Activated CD8-positive, alpha-beta memory T cell treated with anti-CD3 and anti-CD28 coated beads for 4 hours (primary cell): ENCODE data around the gene ANKRD42.

Experiments
- DNase-seq, 2 donors: peaks; one replicate each; pipeline ENCODE4 v3.0.0-alpha.2; 2020; ENCODE audit warnings: low read depth in 2 of 2

ANKRD42 gene

GRCh38 chr11:83193315-83194280, at the start of gene ANKRD42:
TSS of gene ANKRD42 (plus strand) at chr11:83193712. CDS start at chr11:83194671, 959 bp downstream.
- peak; percentile 73 for DNase-seq

DNA sequence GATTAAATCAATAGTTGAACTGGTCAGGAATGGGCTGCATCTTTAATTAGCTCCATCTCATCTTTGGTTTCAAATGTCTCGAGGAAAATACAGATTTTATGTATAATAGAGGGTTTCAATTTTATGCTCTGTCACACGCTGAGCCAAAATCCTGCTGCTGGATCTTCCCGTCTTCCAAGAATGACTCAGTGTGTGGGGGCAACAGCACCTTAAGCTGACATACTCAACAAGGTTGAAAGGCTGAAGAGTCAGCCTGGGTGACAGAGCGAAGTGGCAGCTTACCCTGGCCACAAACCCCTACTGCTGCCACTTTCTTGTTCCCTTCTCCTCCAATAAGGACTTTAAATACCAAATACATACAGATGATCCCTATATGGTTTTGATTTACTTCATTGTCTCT, 45.6 kb upstream of the ANKRD42 start:
- DNase-seq: no peak

DNA sequence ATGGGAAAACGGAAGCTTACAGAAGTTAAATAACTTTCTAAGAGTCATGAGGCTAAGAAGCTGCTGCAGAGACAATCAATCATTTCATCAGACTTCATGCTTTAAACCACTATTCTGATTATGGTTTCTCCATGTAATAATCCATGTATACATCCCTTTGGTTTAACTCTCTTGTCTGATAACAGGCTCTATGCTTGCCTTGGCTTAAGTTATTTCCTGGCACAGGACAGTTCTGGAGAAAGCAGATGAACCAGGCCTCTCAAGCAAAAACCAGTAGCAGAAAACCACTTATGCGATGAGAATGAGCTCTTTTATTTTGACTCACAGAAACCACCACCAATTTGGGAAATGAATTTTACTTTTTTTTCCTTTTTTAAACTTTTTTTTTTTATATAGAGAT, 43.1 kb upstream of the ANKRD42 start:
- DNase-seq: no peak

GRCh38 chr11:83151274-83151977, 42.1 kb upstream of the ANKRD42 start:
- no peak for DNase-seq

DNA sequence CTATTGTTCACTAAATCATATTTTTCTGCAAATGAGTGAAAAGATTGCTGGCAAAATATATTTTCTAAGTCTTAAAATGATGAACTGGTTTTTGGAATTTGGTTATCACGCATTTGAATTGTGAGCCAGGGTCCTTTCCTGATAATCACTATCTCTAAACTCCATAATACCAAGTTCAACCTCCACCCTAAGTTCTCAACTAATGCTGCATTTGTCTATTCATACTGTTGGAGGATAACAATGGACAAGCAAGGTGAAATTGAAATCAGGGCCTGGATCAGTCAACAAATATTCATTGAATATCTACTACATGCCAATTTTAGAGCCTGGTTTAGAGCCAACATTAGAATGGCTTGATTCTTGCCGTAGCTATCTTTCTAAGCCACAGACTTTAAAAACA, 41.2 kb upstream of the ANKRD42 start:
- DNase-seq: no peak

GRCh38 chr11:83153764-83154163, 39.7 kb upstream of the ANKRD42 start:
- DNase-seq: no peak

DNA sequence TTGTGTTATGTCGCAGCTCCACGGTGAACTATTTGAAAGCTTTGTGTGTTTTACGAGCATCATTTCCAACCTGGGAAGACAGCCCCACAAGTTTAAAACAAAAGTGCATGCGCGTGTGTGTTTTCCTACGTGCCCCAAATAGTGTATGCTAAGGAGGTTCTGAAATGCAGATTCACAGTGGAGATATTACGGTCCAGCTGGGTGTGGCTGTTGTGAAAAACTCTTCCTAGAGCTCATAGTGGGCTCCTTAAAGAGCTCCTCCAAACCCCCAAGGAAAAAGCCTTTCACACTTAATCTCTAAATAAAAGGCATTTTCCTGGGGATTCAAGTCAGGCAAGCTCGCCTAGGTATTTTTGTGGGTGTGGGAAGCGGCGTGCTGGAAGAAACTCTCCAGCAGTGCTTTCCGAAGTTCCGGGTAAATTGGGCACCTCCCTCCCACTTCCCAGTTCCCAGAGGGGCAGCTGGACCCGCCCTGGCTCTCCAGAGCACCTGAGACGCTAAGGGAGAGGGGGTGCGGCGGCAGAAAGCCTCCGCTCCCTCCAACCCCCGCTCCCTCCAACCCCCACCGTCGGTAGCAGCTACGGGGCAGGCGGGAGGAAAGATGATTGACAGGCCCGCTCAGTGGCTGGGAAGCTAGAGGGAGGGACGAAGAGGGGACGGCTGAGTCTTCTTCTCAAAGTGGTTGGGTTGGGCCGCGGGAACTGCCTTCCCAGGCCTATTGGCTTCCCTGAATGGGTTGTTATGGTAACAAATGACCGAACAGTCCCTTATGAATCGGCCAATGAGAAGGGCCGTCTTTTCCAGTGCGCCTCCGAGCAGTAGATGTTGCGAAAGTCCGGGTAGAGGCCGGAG, 37.1 kb upstream of the ANKRD42 start:
- peak; percentile 94 to 97 for DNase-seq

GRCh38 chr11:83156996-83157593, 36.4 kb upstream of the ANKRD42 start, which contains the start of gene PCF11:
TSS of gene PCF11 (plus strand) at chr11:83157131. CDS start at chr11:83157440, 309 bp downstream.
- DNase-seq: no peak

DNA sequence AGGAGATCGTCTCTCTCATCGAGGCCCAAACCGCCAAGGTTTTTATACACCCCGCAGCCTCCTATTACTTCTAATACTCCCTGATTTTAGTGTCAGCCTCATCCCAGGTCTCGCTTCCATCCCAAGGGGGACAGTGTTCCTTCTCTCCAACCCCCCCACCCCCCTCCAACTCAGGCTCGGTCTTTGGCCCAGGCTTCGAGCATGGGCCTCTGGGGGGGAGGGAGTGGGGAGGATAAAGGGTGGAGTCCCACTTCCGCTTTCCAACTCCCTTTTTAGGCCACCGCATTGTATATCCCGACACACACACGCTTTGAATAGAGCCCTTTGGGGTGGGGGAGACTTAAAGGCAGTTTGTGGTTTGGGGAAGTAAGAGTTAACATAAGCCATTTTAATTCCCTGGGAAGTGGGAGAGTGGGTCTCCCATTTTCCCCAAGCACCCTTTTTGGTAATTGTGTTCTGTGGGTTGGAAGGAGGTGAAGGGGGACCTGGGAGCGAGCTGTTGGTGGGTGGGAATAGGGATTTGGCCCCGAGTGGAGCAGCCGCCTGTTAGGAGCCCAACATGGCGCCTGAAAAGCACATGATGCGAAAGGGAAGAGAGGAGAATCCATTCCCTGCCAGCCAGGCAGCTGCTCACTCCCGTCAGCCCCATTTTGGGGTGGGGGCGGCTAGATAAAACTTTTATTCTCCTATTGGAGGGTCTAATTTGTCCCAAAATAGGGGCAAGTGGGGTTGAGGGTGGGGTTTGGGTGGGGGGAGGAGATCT, 35.7 kb upstream of the ANKRD42 start:
- DNase-seq: peak; percentile 12 to 15

DNA sequence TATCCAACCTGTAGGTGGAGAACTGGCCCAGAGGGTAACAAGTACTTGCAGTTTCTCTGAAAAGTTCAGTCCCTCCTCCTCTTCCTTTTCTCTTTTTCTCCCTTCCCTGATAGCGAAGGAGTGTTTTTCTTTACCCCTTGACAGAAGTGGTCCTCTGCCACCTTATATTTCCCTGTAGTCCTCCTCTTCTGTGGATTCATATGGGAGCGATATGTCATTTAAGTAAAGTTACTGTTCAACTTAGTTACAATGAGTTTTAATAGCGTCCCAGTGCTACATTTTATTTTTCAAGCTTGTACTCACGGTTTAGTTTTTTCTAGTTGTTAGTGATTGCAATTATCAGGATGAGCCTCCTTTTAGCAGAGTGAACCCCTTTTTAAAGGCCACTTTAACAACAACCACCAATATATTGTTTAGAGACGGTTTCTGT, 35.1 kb upstream of the ANKRD42 start:
- no peak for DNase-seq

DNA sequence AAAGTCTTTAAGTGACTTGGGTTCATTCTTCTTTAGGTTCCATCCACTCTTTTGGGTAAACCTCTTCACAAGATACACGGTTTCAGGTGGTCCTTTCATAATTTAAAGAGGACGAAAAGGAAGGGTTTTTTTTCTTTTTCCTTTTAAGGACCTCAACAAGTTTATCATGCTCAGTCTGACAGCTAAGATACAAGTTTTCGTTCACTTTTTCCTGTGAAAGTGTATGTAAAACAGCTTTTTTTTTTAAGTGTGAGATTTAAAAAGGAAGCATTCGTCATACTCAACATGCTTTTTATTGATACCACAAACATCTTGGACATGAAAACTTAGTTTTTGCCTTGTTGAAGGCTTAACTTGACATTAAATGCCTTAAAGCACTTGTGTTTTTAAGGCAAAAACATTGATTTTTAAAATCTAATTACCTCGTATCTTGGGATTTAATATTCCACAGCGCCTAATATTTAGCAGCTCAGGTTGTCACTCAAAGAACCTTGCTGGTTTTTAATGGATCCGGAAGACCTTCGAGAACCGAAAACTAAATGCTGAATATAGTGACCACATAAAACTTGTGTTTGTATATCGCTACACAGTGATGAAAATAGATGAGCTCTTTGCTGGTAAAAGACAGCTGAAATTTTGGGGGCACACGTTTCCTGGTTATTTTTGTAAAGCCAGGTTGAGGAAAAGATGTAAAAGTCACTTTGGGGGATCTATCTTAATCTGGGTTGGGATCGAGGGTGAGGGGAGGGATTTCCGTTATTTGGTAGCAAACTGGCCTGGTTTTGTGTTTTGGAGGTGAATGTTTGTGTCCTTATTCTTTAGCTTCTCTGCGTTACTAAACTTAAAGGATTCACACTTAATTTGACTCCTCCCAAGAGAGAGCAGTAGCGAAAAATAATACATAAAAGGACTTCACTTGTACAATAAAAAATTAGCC, 34.3 kb upstream of the ANKRD42 start:
- DNase-seq: no peak

- no peak for DNase-seq
Measured at GRCh38 chr11:83159902-83160865, 33.3 kb upstream of the ANKRD42 start.

GRCh38 chr11:83161610-83162199, 31.8 kb upstream of the ANKRD42 start:
- DNase-seq: no peak

GRCh38 chr11:83162377-83162776, 31.1 kb upstream of the ANKRD42 start:
- no peak for DNase-seq

GRCh38 chr11:83166193-83166866, 27.2 kb upstream of the ANKRD42 start:
- DNase-seq: no peak

DNA sequence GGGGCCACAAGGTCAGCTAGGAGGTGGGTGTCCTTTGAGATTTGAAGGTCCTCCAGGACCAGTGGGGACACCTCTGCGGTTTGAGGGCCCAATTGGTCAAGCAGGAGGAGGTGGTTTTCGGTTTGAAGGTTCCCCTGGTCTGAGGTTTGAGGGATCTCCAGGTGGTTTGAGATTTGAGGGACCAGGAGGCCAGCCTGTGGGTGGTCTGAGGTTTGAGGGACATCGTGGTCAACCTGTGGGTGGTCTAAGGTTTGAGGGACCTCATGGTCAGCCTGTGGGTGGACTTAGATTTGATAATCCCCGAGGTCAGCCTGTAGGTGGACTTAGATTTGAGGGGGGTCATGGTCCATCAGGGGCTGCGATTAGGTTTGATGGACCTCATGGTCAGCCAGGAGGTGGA, 24.8 kb upstream of the ANKRD42 start:
- no peak for DNase-seq

DNA sequence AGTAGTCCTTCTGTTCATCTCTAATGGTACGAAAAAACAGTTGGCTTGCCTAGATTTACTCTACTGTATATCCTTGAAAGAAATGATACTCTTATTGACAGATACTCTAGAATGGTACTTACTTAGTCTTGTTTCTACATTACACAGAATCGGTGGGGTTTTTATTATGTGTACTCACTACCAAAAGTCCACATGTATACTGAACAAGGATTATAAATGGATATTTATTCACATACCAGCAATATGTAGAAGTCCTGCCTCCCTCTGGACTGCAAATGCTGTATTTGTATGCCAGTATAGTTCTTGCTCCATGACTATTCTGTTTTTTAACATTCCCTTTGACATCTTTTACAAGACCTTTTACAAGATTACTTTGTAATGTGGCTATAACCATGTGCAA, 22.6 kb upstream of the ANKRD42 start:
- DNase-seq: no peak
